ENCODE data around the gene CABLES1.
"Not testable (repeated sequence)": the region's sequence is repeated elsewhere in the genome, so short reads cannot be mapped to it uniquely, and the experiment has no call there.

The CABLES1 gene

GRCh38 chr18:23227726-23228070 is 92.4 kb downstream of the CABLES1 start:
- peak; percentile 53 for DNase-seq

GRCh38 chr18:23228102-23229061 is 93.1 kb downstream of the CABLES1 start:
- no peak for DNase-seq

GRCh38 chr18:23229472-23229871 is 94.2 kb downstream of the CABLES1 start:
- no peak for DNase-seq

GRCh38 chr18:23230686-23231085 is 95.4 kb downstream of the CABLES1 start:
- DNase-seq = no peak

GRCh38 chr18:23231340-23232021 is 96.2 kb downstream of the CABLES1 start:
- no peak for DNase-seq

GRCh38 chr18:23232331-23232730 is 97.0 kb downstream of the CABLES1 start:
- no peak for DNase-seq

GRCh38 chr18:23234619-23235018 is 99.3 kb downstream of the CABLES1 start:
- no peak for DNase-seq

GRCh38 chr18:23235336-23235735 is 100.1 kb downstream of the CABLES1 start:
- DNase-seq = no peak

GRCh38 chr18:23235860-23236259 is 100.6 kb downstream of the CABLES1 start:
- peak; percentile 24 for DNase-seq

GRCh38 chr18:23236876-23237468 is 101.7 kb downstream of the CABLES1 start:
- DNase-seq = no peak

GRCh38 chr18:23237524-23238151 is 102.4 kb downstream of the CABLES1 start:
- DNase-seq = no peak

GRCh38 chr18:23238152-23238531 is 102.9 kb downstream of the CABLES1 start:
- no peak for DNase-seq

- DNase-seq = no peak
These were observed 103.5 kb downstream of the CABLES1 start for GRCh38 chr18:23238651-23239349.

- DNase-seq = no peak
These were observed 104.0 kb downstream of the CABLES1 start for GRCh38 chr18:23239350-23239692.

- no peak for DNase-seq
These were observed 104.8 kb downstream of the CABLES1 start for GRCh38 chr18:23239885-23240608.

GRCh38 chr18:23240609-23240930 is 105.3 kb downstream of the CABLES1 start:
- no peak for DNase-seq

GRCh38 chr18:23241833-23242496 is 106.7 kb downstream of the CABLES1 start:
- not testable (repeated sequence) for DNase-seq

GRCh38 chr18:23243178-23243577 is 107.9 kb downstream of the CABLES1 start:
- no peak for DNase-seq

GRCh38 chr18:23243816-23244215 is 108.5 kb downstream of the CABLES1 start:
- DNase-seq = no peak

GRCh38 chr18:23244401-23244800 is 109.1 kb downstream of the CABLES1 start:
- no peak for DNase-seq

- no peak for DNase-seq
These were observed 110.2 kb downstream of the CABLES1 start for GRCh38 chr18:23245461-23245860.

- DNase-seq = no peak
These were observed 112.0 kb downstream of the CABLES1 start for GRCh38 chr18:23247331-23247730.
